HCT116 (cell line): ENCODE results near the gene ANXA3. TPM values are rescaled to one million over a fixed set of nuclear protein-coding genes. Genes with fewer than 3 reads are reported as not detected.

Experiments
- ATAC-seq: fragments of 200-7000 bp; cut with Tn5 transposase; 2 replicates; pipeline ENCODE4 v1.9.1; 2020; ENCODE audit warnings: mild to moderate bottlenecking, moderate library complexity
- BruUV-seq: library from RNA; stranded (reverse); fragments of 400-500 nt; replicated peaks from 2 replicates; lab custom pipeline; 2021; lab: Mats Ljungman, UMichigan
- CTCF ChIA-PET: fragments of 300-600 bp; sonication (Branson Sonifier 250); formaldehyde crosslinking; loops from one replicate; lab custom pipeline; 2021; ENCODE audit warnings: antibody characterized with exemption; lab: Charles Lee
- POLR2A ChIA-PET: fragments of 300-600, 350-600 bp; sonication (Branson Sonifier 250); formaldehyde crosslinking; loops from one replicate; lab custom pipeline; 2021; ENCODE audit warnings: antibody characterized with exemption; lab: Charles Lee
- RAD21 ChIA-PET, 2 experiments: fragments of 300-600 bp; sonication (Branson Sonifier 250); formaldehyde crosslinking; loops; one replicate each; lab custom pipeline; 2023; ENCODE audit warnings: low total read pairs in 2 of 2; ENCODE audit not compliant: uncharacterized antibody in 2 of 2, unreplicated experiment in 2 of 2, low non-redundant PET in 1 of 2; lab: Charles Lee
- DNase-seq: peaks from one replicate; pipeline ENCODE4 v3.0.0-alpha.2; 2010; ENCODE audit warnings: low read depth, low spot score
- H2AFZ ChIP-seq: fragments of 200-600 bp; shearing (Covaris generic), sonication (generic); 2 replicates; pipeline ENCODE4 v1.6.1; 2017; ENCODE audit warnings: low read depth, mixed run types, mixed read lengths, antibody characterized with exemption, low read length; ENCODE audit not compliant: poor library complexity, severe bottlenecking
- H3K27ac ChIP-seq: 2 replicates; pipeline ENCODE4 v1.5.1; 2012; ENCODE audit warnings: low read depth, low read length
- H3K27me3 ChIP-seq: fragments of 200-600 bp; sonication (generic); 2 replicates; pipeline ENCODE4 v1.6.1; 2016; ENCODE audit warnings: mixed run types, low read length, mixed read lengths; ENCODE audit not compliant: insufficient read depth
- H3K36me3 ChIP-seq, 2 experiments: fragments of 200-500 bp in 1 of 2; fragments of 200-600 bp in 1 of 2; sonication (Bioruptor generic) in 1 of 2; sonication (generic) in 1 of 2; 2 replicates each; pipeline versions ENCODE4 v1.5.1 to v1.6.1; 2014 to 2016; ENCODE audit warnings: low read length in 2 of 2, inconsistent platforms in 1 of 2, mixed read lengths in 1 of 2, mixed run types in 1 of 2; ENCODE audit not compliant: insufficient read depth in 2 of 2, control insufficient read depth in 1 of 2
- H3K4me1 ChIP-seq, 2 experiments: fragments of 200-600 bp in 1 of 2; sonication (generic) in 1 of 2; 2 replicates each; pipeline versions ENCODE4 v1.5.1 to v1.6.1; 2012 to 2017; ENCODE audit warnings: low read length in 2 of 2, inconsistent platforms in 1 of 2, mild to moderate bottlenecking in 1 of 2, mixed read lengths in 1 of 2, mixed run types in 1 of 2, moderate library complexity in 1 of 2; ENCODE audit not compliant: insufficient read depth in 2 of 2, control insufficient read depth in 1 of 2
- H3K4me2 ChIP-seq: fragments of 200-600 bp; sonication (generic); 2 replicates; pipeline ENCODE4 v1.6.1; 2017; ENCODE audit warnings: mixed run types, low read length, mixed read lengths
- H3K4me3 ChIP-seq, 2 experiments: fragments of 200-600 bp in 1 of 2; sonication (generic) in 1 of 2; replicated peaks in 1 of 2; 2 replicates each; pipeline ENCODE4 v1.5.1; 2011 to 2016; ENCODE audit warnings: low read length in 2 of 2, control low read depth in 1 of 2, low read depth in 1 of 2, mild to moderate bottlenecking in 1 of 2, mixed read lengths in 1 of 2, mixed run types in 1 of 2
- H3K79me2 ChIP-seq: fragments of 200-600 bp; sonication (generic); 2 replicates; pipeline ENCODE4 v1.6.1; 2017; ENCODE audit warnings: mild to moderate bottlenecking, mixed run types, low read length, moderate library complexity, mixed read lengths; ENCODE audit not compliant: insufficient read depth
- H3K9ac ChIP-seq: fragments of 200-600 bp; sonication (generic); 2 replicates; pipeline ENCODE4 v1.6.1; 2016; ENCODE audit warnings: low read length, mixed read lengths
- H3K9me2 ChIP-seq: fragments of 200-600 bp; sonication (generic), shearing (Covaris generic); 2 replicates; pipeline ENCODE4 v1.6.1; 2017; ENCODE audit warnings: mixed run types, mild to moderate bottlenecking, moderate library complexity; ENCODE audit not compliant: insufficient read depth
- H3K9me3 ChIP-seq, 2 experiments: fragments of 200-500 bp in 1 of 2; fragments of 200-600 bp in 1 of 2; sonication (Bioruptor generic) in 1 of 2; sonication (generic) in 1 of 2; 2 replicates each; pipeline ENCODE4 v1.6.1; 2014 to 2017; ENCODE audit warnings: low read length in 2 of 2, mixed read lengths in 2 of 2, inconsistent platforms in 1 of 2, low read depth in 1 of 2, mild to moderate bottlenecking in 1 of 2, mixed run types in 1 of 2, moderate library complexity in 1 of 2; ENCODE audit not compliant: control insufficient read depth in 1 of 2, insufficient read depth in 1 of 2
- H4K20me1 ChIP-seq: fragments of 200-600 bp; sonication (generic), shearing (Covaris generic); 2 replicates; pipeline ENCODE4 v1.6.1; 2017; ENCODE audit warnings: mixed run types, mild to moderate bottlenecking, moderate library complexity; ENCODE audit not compliant: insufficient read depth
- CEBPB ChIP-seq: IDR thresholded peaks from 2 replicates; pipeline ENCODE4 v1.6.1; 2012; ENCODE audit warnings: low read depth
- CTCF ChIP-seq, 3 experiments: fragments of 200-600 bp in 1 of 3; sonication (generic) in 1 of 3; IDR thresholded peaks in 2 of 3; conservative IDR thresholded peaks in 1 of 3; 2 replicates each; pipeline ENCODE4 v1.5.1; 2012 to 2017; ENCODE audit warnings: low read depth in 2 of 3, low read length in 2 of 3, antibody characterized with exemption in 1 of 3, borderline replicate concordance in 1 of 3, control low read depth in 1 of 3, mild to moderate bottlenecking in 1 of 3, mixed read lengths in 1 of 3, mixed run types in 1 of 3, moderate library complexity in 1 of 3; ENCODE audit not compliant: insufficient read depth in 1 of 3
- EGR1 ChIP-seq: IDR thresholded peaks from 2 replicates; pipeline ENCODE4 v1.6.1; 2012; ENCODE audit warnings: low read depth
- ELF1 ChIP-seq: IDR thresholded peaks from 2 replicates; pipeline ENCODE4 v1.6.1; 2012; ENCODE audit warnings: low read depth, borderline replicate concordance
- EZH2 ChIP-seq: fragments of 200-600 bp; sonication (generic); IDR thresholded peaks from 2 replicates; pipeline ENCODE4 v1.6.1; 2017; ENCODE audit warnings: antibody characterized with exemption, mixed run types
- FOSL1 ChIP-seq: IDR thresholded peaks from 2 replicates; pipeline ENCODE4 v1.6.1; 2012; ENCODE audit warnings: low read depth
- JUND ChIP-seq: IDR thresholded peaks from 2 replicates; pipeline ENCODE4 v1.6.1; 2012
- MAX ChIP-seq: IDR thresholded peaks from 2 replicates; pipeline ENCODE4 v1.6.1; 2012
- POLR2AphosphoS5 ChIP-seq: IDR thresholded peaks from 2 replicates; pipeline ENCODE4 v1.6.1; 2011; ENCODE audit warnings: mild to moderate bottlenecking, low read depth, low read length, moderate library complexity
- SIN3A ChIP-seq: IDR thresholded peaks from 2 replicates; pipeline ENCODE4 v1.6.1; 2012; ENCODE audit warnings: low read depth
- SP1 ChIP-seq: IDR thresholded peaks from 2 replicates; pipeline ENCODE4 v1.6.1; 2012; ENCODE audit warnings: low read depth
- TCF7L2 ChIP-seq: IDR thresholded peaks from 2 replicates; pipeline ENCODE4 v1.7.0; 2011; ENCODE audit warnings: borderline replicate concordance, inconsistent platforms; ENCODE audit not compliant: insufficient read depth, insufficient read length; ENCODE audit errors: extremely low read depth
- YY1 ChIP-seq: IDR thresholded peaks from 2 replicates; pipeline ENCODE4 v1.6.1; 2011; ENCODE audit warnings: low read length, low read depth, moderate library complexity, mild to moderate bottlenecking; ENCODE audit not compliant: insufficient replicate concordance; ENCODE audit errors: extremely low read depth
- ZFX ChIP-seq: fragments of 450-650 bp; IDR thresholded peaks from 2 replicates; pipeline ENCODE4 v1.6.1; 2017
- ZNF274 ChIP-seq: fragments of 200-500 bp; sonication (Bioruptor generic); IDR thresholded peaks from 2 replicates; pipeline ENCODE4 v1.6.1; 2014; ENCODE audit warnings: mild to moderate bottlenecking, low read depth, low read length, inconsistent platforms
- intact Hi-C: fragments of 100-400 bp; cut with micrococcal nuclease; formaldehyde crosslinking; loops from 2 replicates; pipeline ENCODE4 v1.10.0; 2022
- total RNA-seq: library from RNA; stranded (reverse); gene quantifications from one replicate; pipeline ENCODE4 v1.2.1, GENCODE V29; 2021; ENCODE audit not compliant: unreplicated experiment
- TF ChIP-seq, protein P1 (sequence below): IDR thresholded peaks from 2 replicates; pipeline ENCODE4 v1.6.1; 2012; ENCODE audit warnings: low read depth

ANXA3 gene
- total RNA-seq, 1 experiment from 2014 or later: 158 TPM

- intact Hi-C loops: loop anchor here (10.0 kb wide), 1 partner anchor 216 kb away; no protein-coding TSS in a partner anchor
- RAD21 ChIA-PET: no interaction called here
- POLR2A ChIA-PET: no interaction called here
- no peaks in the 10 kb centered on the region for H3K9me3 ChIP-seq
- H2AFZ ChIP-seq: no peak overlapping the region
- ATAC-seq (no peak), DNase-seq (no peak)
- H3K4me1 ChIP-seq: peaks cover 7 to 17% of the 10 kb centered on the region in 2 experiments
- no peaks in the 10 kb centered on the region for H3K36me3 ChIP-seq
- no peak overlapping the region for H3K27ac ChIP-seq
- CTCF ChIA-PET: no interaction called here
- no peaks in the 10 kb centered on the region for H3K27me3 ChIP-seq
- H4K20me1 ChIP-seq: no peaks in the 10 kb centered on the region
- no peak overlapping the region for H3K9ac ChIP-seq
- H3K4me2 ChIP-seq: no peak overlapping the region
- no peaks in the 10 kb centered on the region for H3K79me2 ChIP-seq
- TF ChIP-seq EGR1: no peak
- no peak for TF ChIP-seq MAX
- no peak for TF ChIP-seq FOSL1
- no peak for TF ChIP-seq ELF1
- TF ChIP-seq SP1: no peak
- no peak for TF ChIP-seq TCF7L2
- no peak for TF ChIP-seq EZH2
- TF ChIP-seq ZFX: no peak
- no peak for TF ChIP-seq POLR2AphosphoS5
- TF ChIP-seq JUND: no peak
- TF ChIP-seq CTCF (IDR thresholded peaks at IDR 0.05 in 2 of 3, conservative IDR thresholded peaks at IDR 0.05 in 1 of 3; ENCODE audit: borderline replicate concordance in 1 of 3, insufficient read depth in 1 of 3, low read depth in 2 of 3, low read length in 2 of 3): no peak
- TF ChIP-seq ZNF274: no peak
- TF ChIP-seq, protein P1, sequence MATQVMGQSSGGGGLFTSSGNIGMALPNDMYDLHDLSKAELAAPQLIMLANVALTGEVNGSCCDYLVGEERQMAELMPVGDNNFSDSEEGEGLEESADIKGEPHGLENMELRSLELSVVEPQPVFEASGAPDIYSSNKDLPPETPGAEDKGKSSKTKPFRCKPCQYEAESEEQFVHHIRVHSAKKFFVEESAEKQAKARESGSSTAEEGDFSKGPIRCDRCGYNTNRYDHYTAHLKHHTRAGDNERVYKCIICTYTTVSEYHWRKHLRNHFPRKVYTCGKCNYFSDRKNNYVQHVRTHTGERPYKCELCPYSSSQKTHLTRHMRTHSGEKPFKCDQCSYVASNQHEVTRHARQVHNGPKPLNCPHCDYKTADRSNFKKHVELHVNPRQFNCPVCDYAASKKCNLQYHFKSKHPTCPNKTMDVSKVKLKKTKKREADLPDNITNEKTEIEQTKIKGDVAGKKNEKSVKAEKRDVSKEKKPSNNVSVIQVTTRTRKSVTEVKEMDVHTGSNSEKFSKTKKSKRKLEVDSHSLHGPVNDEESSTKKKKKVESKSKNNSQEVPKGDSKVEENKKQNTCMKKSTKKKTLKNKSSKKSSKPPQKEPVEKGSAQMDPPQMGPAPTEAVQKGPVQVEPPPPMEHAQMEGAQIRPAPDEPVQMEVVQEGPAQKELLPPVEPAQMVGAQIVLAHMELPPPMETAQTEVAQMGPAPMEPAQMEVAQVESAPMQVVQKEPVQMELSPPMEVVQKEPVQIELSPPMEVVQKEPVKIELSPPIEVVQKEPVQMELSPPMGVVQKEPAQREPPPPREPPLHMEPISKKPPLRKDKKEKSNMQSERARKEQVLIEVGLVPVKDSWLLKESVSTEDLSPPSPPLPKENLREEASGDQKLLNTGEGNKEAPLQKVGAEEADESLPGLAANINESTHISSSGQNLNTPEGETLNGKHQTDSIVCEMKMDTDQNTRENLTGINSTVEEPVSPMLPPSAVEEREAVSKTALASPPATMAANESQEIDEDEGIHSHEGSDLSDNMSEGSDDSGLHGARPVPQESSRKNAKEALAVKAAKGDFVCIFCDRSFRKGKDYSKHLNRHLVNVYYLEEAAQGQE: no peak
- TF ChIP-seq CEBPB: no peak
- no peak for TF ChIP-seq SIN3A
- no peak for TF ChIP-seq YY1
- no peaks in the 10 kb centered on the region for H3K9me2 ChIP-seq
- no TSS peak for BruUV-seq
- H3K4me3 ChIP-seq: no peak overlapping the region
These were observed 97.2 kb downstream of the ANXA3 start for GRCh38 chr4:78648640-78649363.
